ENCODE data around the gene NCK2. TPM values are rescaled to one million over a fixed set of nuclear protein-coding genes. Genes with fewer than 3 reads are reported as not detected.

NCK2 gene
- total and polyA plus RNA-seq, 9 of the 15 experiments (the other 6 are each of a cell fraction or from before 2014, with no cell fraction given) = 0.90 to 27.9 (median 15.9) TPM

DNA sequence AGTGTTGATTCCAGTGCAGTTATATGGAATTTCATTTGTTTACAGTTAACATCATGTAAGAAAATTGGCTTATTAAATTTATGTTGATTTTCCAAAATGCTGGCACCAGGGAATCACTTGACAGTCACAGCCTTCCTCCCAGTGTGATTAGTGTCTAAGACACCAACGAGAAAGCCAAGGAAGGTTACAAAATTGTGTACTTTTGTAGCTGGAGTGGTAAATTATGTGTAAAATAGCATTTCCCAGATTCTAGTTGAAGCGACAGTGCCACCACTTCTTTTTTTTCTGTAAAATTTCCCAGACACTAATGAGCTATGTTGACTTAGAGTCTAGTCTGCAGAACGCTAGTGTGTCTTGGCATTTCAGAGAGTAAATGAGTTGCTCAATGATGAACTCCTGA lies 101.3 kb downstream of the NCK2 start:
- Histone ChIP-seq H3K4me1 (replicated peaks in 1 of 2; ENCODE audit: control insufficient read depth in 2 of 2, insufficient read depth in 2 of 2, low read length in 2 of 2) (peaks cover 4% of the 10 kb centered on the region in 2 experiments; a peak in 3 of 5 replicates), H3K36me3 (ENCODE audit: control insufficient read depth, insufficient read depth, low read length) (no peaks in the 10 kb centered on the region), H3K9me3 (replicated peaks; ENCODE audit: control insufficient read depth, insufficient read depth, low read depth, low read length) (no peaks in the 10 kb centered on the region), H4K20me1 (replicated peaks; ENCODE audit: control insufficient read depth, insufficient read depth, low read length) (no peaks in the 10 kb centered on the region; the same call in 1 of the 2 replicates), H2AFZ (ENCODE audit: low read depth, low read length) (no peak overlapping the region), H3K9me1 (ENCODE audit: control insufficient read depth, insufficient read depth, low read length) (no peaks in the 10 kb centered on the region), H3K4me2 (ENCODE audit: insufficient read depth, low read length) (no peak overlapping the region), H3K9ac (ENCODE audit: insufficient read depth in 1 of 2, low read depth in 2 of 2, low read length in 2 of 2) (no peak overlapping the region), H3K79me2 (ENCODE audit: control insufficient read depth, insufficient read depth, low read length) (no peaks in the 10 kb centered on the region), H3K4me3 (no peak overlapping the region), H3K27ac (ENCODE audit: extremely low read depth, low read depth, low read length) (no peak overlapping the region), H3K27me3 (ENCODE audit: control insufficient read depth in 2 of 2, insufficient read depth in 2 of 2, low read length in 2 of 2) (no peaks in the 10 kb centered on the region)
- in situ Hi-C loops (cut with MboI) = no loop called here
- POLR2A ChIA-PET = interaction anchor here (1.3 kb wide), 1 partner anchor 10 kb away, joined by 3 read pairs; no protein-coding TSS in a partner anchor
- ATAC-seq (no peak), FAIRE-seq (no peak), DNase-seq (ENCODE audit: extremely low read depth in 1 of 4, low spot score in 3 of 4) (no peak)
- TF ChIP-seq RBBP5 (IDR thresholded peaks at IDR 0.05; ENCODE audit: borderline replicate concordance, insufficient read depth, low read length, poor library complexity, severe bottlenecking) (no peak), BCOR (IDR thresholded peaks at IDR 0.05) (no peak), SREBF2 (CRISPR knock-in tag; IDR thresholded peaks at IDR 0.05) (no peak), ZNF274 (IDR thresholded peaks at IDR 0.05; ENCODE audit: borderline replicate concordance, low read depth, low read length) (no peak), NBN (IDR thresholded peaks at IDR 0.05; ENCODE audit: low read depth) (no peak)
- 58% methylated on average over 3 of the region's 3 CpGs for WGBS (ENCODE audit: insufficient coverage, low coverage, missing lambda C conversion rate)
- CTCF ChIA-PET (ENCODE audit: low intra/inter-chr PET ratio) = no interaction called here
- intact Hi-C loops (cut with micrococcal nuclease) = no loop called here
- no TSS peak for BruUV-seq (replicated peaks)

DNA sequence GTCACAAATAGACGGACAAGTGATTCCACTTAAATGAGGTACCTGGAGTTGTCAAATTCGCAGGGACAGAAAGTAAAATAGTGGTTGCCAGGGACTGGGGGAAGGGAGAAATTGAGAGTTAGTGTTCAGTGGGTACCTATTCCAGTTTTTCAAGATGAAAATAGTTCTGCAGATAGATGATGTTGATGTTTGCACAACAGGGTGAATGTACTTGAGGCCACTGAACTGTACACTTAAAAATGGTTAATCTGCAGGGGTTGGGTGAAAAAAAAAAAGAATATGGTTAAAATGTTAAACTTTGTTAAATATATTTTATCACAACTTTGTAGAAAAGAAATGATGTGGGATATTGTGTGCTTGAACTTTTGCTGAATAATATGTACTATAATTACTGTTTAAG lies 102.3 kb downstream of the NCK2 start:
- intact Hi-C loops (cut with micrococcal nuclease) = no loop called here
- no TSS peak for BruUV-seq (replicated peaks)
- no peak for DNase-seq (ENCODE audit: extremely low read depth in 1 of 4, low spot score in 3 of 4)
- H3K4me3 ChIP-seq = no peak overlapping the region
- H3K27ac ChIP-seq (ENCODE audit: extremely low read depth, low read depth, low read length) = no peak overlapping the region
- H3K79me2 ChIP-seq (ENCODE audit: control insufficient read depth, insufficient read depth, low read length) = peaks cover 4% of the 10 kb centered on the region
- no peak overlapping the region for H2AFZ ChIP-seq (ENCODE audit: low read depth, low read length)
- no peak overlapping the region for H3K4me2 ChIP-seq (ENCODE audit: insufficient read depth, low read length)
- TF ChIP-seq BDP1 (IDR thresholded peaks at IDR 0.05; ENCODE audit: insufficient read depth, insufficient read length) (no peak), JUNB (CRISPR knock-in tag; conservative IDR thresholded peaks at IDR 0.05) (no peak), TCF3 (CRISPR knock-in tag; IDR thresholded peaks at IDR 0.05) (no peak), TEAD2 (tag; IDR thresholded peaks at IDR 0.05) (no peak)
- TF ChIP-seq, protein P1, sequence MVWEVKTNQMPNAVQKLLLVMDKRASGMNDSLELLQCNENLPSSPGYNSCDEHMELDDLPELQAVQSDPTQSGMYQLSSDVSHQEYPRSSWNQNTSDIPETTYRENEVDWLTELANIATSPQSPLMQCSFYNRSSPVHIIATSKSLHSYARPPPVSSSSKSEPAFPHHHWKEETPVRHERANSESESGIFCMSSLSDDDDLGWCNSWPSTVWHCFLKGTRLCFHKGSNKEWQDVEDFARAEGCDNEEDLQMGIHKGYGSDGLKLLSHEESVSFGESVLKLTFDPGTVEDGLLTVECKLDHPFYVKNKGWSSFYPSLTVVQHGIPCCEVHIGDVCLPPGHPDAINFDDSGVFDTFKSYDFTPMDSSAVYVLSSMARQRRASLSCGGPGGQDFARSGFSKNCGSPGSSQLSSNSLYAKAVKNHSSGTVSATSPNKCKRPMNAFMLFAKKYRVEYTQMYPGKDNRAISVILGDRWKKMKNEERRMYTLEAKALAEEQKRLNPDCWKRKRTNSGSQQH (CRISPR knock-in tag; IDR thresholded peaks at IDR 0.05) = no peak
- TF ChIP-seq, protein P2, sequence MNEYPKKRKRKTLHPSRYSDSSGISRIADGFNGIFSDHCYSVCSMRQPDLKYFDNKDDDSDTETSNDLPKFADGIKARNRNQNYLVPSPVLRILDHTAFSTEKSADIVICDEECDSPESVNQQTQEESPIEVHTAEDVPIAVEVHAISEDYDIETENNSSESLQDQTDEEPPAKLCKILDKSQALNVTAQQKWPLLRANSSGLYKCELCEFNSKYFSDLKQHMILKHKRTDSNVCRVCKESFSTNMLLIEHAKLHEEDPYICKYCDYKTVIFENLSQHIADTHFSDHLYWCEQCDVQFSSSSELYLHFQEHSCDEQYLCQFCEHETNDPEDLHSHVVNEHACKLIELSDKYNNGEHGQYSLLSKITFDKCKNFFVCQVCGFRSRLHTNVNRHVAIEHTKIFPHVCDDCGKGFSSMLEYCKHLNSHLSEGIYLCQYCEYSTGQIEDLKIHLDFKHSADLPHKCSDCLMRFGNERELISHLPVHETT (CRISPR knock-in tag; conservative IDR thresholded peaks at IDR 0.05 in 1 of 2, IDR thresholded peaks at IDR 0.05 in 1 of 2) = no peak
- FAIRE-seq = no peak
- no peaks in the 10 kb centered on the region for H3K9me3 ChIP-seq (replicated peaks; ENCODE audit: control insufficient read depth, insufficient read depth, low read depth, low read length)
- WGBS (ENCODE audit: insufficient coverage, low coverage, missing lambda C conversion rate) = 71% methylated on average over 2 of the region's 2 CpGs
- H3K9ac ChIP-seq (ENCODE audit: insufficient read depth in 1 of 2, low read depth in 2 of 2, low read length in 2 of 2) = no peak overlapping the region
- no peak for ATAC-seq
- ChIA-PET CTCF (ENCODE audit: low intra/inter-chr PET ratio) (no interaction called here), POLR2A (no interaction called here)
- no peaks in the 10 kb centered on the region; the same call in 1 of the 2 replicates for H4K20me1 ChIP-seq (replicated peaks; ENCODE audit: control insufficient read depth, insufficient read depth, low read length)
- H3K9me1 ChIP-seq (ENCODE audit: control insufficient read depth, insufficient read depth, low read length) = no peaks in the 10 kb centered on the region
- in situ Hi-C loops (cut with MboI) = no loop called here
- H3K36me3 ChIP-seq (ENCODE audit: control insufficient read depth, insufficient read depth, low read length) = no peaks in the 10 kb centered on the region
- peaks cover 4% of the 10 kb centered on the region in 2 experiments; a peak in 3 of 5 replicates for H3K4me1 ChIP-seq (replicated peaks in 1 of 2; ENCODE audit: control insufficient read depth in 2 of 2, insufficient read depth in 2 of 2, low read length in 2 of 2)
- H3K27me3 ChIP-seq (ENCODE audit: control insufficient read depth in 2 of 2, insufficient read depth in 2 of 2, low read length in 2 of 2) = no peaks in the 10 kb centered on the region

Measured in K562 (cell line).